H9 (cell line): ENCODE data around the gene SCN1A. TPM values are rescaled to one million over a fixed set of nuclear protein-coding genes. Genes with fewer than 3 reads are reported as not detected.

Source experiments
- DNase-seq: peaks from one replicate; pipeline ENCODE4 v3.0.0-alpha.2; 2017
- H2AFZ ChIP-seq: one replicate; pipeline ENCODE4 v1.6.1; 2013; ENCODE audit warnings: mild to moderate bottlenecking, low read length, control low read depth, moderate library complexity
- H2AK5ac ChIP-seq: 2 replicates; pipeline ENCODE4 v1.6.1; 2013; ENCODE audit warnings: low read length, control low read depth, mixed read lengths; ENCODE audit not compliant: insufficient read length
- H2BK120ac ChIP-seq: one replicate; pipeline ENCODE4 v1.6.1; 2013; ENCODE audit warnings: low read depth, mild to moderate bottlenecking, low read length, control low read depth, inconsistent platforms; ENCODE audit not compliant: poor library complexity, severe bottlenecking
- H2BK12ac ChIP-seq: 2 replicates; pipeline ENCODE4 v1.6.1; 2013; ENCODE audit warnings: low read length, control low read depth, mixed read lengths, low read depth; ENCODE audit not compliant: insufficient read length
- H2BK15ac ChIP-seq: 2 replicates; pipeline ENCODE4 v1.6.1; 2013; ENCODE audit warnings: low read depth, low read length, control low read depth
- H2BK20ac ChIP-seq: one replicate; pipeline ENCODE4 v1.6.1; 2013; ENCODE audit warnings: low read depth, mild to moderate bottlenecking, low read length, control low read depth, inconsistent platforms; ENCODE audit not compliant: poor library complexity, severe bottlenecking
- H2BK5ac ChIP-seq: 2 replicates; pipeline ENCODE4 v1.6.1; 2013; ENCODE audit warnings: low read length, control low read depth, mixed read lengths; ENCODE audit not compliant: insufficient read length
- H3K14ac ChIP-seq: 2 replicates; pipeline ENCODE4 v1.6.1; 2013; ENCODE audit warnings: low read length, control low read depth; ENCODE audit not compliant: insufficient read depth
- H3K18ac ChIP-seq: 2 replicates; pipeline ENCODE4 v1.6.1; 2013; ENCODE audit warnings: low read depth, mild to moderate bottlenecking, mixed read lengths, low read length, control low read depth; ENCODE audit not compliant: insufficient read length
- H3K23ac ChIP-seq: 2 replicates; pipeline ENCODE4 v1.6.1; 2013; ENCODE audit warnings: low read length, control low read depth, mixed read lengths, low read depth; ENCODE audit not compliant: insufficient read length
- H3K23me2 ChIP-seq: 2 replicates; pipeline ENCODE4 v1.6.1; 2013; ENCODE audit warnings: low read depth, mild to moderate bottlenecking, mixed read lengths, low read length, control low read depth; ENCODE audit not compliant: insufficient read length, poor library complexity, severe bottlenecking
- H3K27ac ChIP-seq: 2 replicates; pipeline ENCODE4 v1.5.1; 2013; ENCODE audit warnings: low read length, control low read depth, mixed read lengths, low read depth; ENCODE audit not compliant: insufficient read length
- H3K27me3 ChIP-seq: 2 replicates; pipeline ENCODE4 v1.6.1; 2013; ENCODE audit warnings: low read length, control low read depth, inconsistent platforms; ENCODE audit not compliant: insufficient read depth
- H3K4ac ChIP-seq: 2 replicates; pipeline ENCODE4 v1.6.1; 2013; ENCODE audit warnings: low read depth, mild to moderate bottlenecking, control low read depth, inconsistent platforms, low read length, moderate library complexity
- H3K4me1 ChIP-seq: 2 replicates; pipeline ENCODE4 v1.6.1; 2013; ENCODE audit warnings: low read length, control low read depth, inconsistent platforms; ENCODE audit not compliant: insufficient read depth
- H3K4me2 ChIP-seq: 2 replicates; pipeline ENCODE4 v1.6.1; 2013; ENCODE audit warnings: low read length, control low read depth, mixed read lengths; ENCODE audit not compliant: insufficient read length, insufficient read depth
- H3K56ac ChIP-seq: 2 replicates; pipeline ENCODE4 v1.6.1; 2013; ENCODE audit warnings: low read depth, mild to moderate bottlenecking, mixed read lengths, low read length, control low read depth; ENCODE audit not compliant: insufficient read length
- H3K79me1 ChIP-seq: 2 replicates; pipeline ENCODE4 v1.6.1; 2013; ENCODE audit warnings: low read depth, mild to moderate bottlenecking, moderate library complexity, low read length, control low read depth, inconsistent platforms; ENCODE audit not compliant: insufficient read depth, poor library complexity, severe bottlenecking
- H3K79me2 ChIP-seq: 2 replicates; pipeline ENCODE4 v1.6.1; 2013; ENCODE audit warnings: low read length, control low read depth, inconsistent platforms; ENCODE audit not compliant: insufficient read depth
- H3K9ac ChIP-seq: 2 replicates; pipeline ENCODE4 v1.6.1; 2013; ENCODE audit warnings: low read length, control low read depth, mixed read lengths; ENCODE audit not compliant: insufficient read length; ENCODE audit errors: extremely low read depth
- H3K9me3 ChIP-seq: one replicate; pipeline ENCODE4 v1.6.1; 2013; ENCODE audit warnings: low read depth, low read length, inconsistent platforms; ENCODE audit not compliant: control insufficient read depth
- H3T11ph ChIP-seq: one replicate; pipeline ENCODE4 v1.6.1; 2013; ENCODE audit warnings: mild to moderate bottlenecking, low read length, control low read depth, inconsistent platforms
- H4K20me1 ChIP-seq: one replicate; pipeline ENCODE4 v1.6.1; 2013; ENCODE audit not compliant: control insufficient read depth, insufficient read length, insufficient read depth
- H4K5ac ChIP-seq: 2 replicates; pipeline ENCODE4 v1.6.1; 2013; ENCODE audit warnings: low read depth, mild to moderate bottlenecking, mixed read lengths, low read length, control low read depth; ENCODE audit not compliant: insufficient read length
- H4K8ac ChIP-seq: replicated peaks from 2 replicates; pipeline ENCODE4 v1.6.1; 2013; ENCODE audit warnings: low read length, control low read depth, mixed read lengths, low read depth; ENCODE audit not compliant: insufficient read length
- H4K91ac ChIP-seq: 2 replicates; pipeline ENCODE4 v1.6.1; 2013; ENCODE audit warnings: low read depth, mild to moderate bottlenecking, moderate library complexity, mixed read lengths, low read length, control low read depth; ENCODE audit not compliant: insufficient read length
- H3K27ac Mint-ChIP-seq, 3 experiments: 2 replicates in 2 of 3; 3 replicates in 1 of 3; pipeline ENCODE4 v1.8.0; 2020 to 2021; ENCODE audit warnings: mixed read lengths in 3 of 3, mild to moderate bottlenecking in 1 of 3, moderate library complexity in 1 of 3
- H3K27me3 Mint-ChIP-seq: 2 replicates; pipeline ENCODE4 v1.8.0; 2021; ENCODE audit warnings: low read depth, mild to moderate bottlenecking, moderate library complexity, mixed read lengths
- H3K36me3 Mint-ChIP-seq, 3 experiments: 2 replicates in 2 of 3; 3 replicates in 1 of 3; pipeline ENCODE4 v1.8.0; 2020 to 2021; ENCODE audit warnings: low read depth in 3 of 3, mixed read lengths in 3 of 3; ENCODE audit not compliant: insufficient read depth in 1 of 3
- H3K4me1 Mint-ChIP-seq, 2 experiments: 2 replicates each; pipeline ENCODE4 v1.8.0; 2020; ENCODE audit warnings: mixed read lengths in 2 of 2
- H3K4me3 Mint-ChIP-seq, 2 experiments: 2 replicates in 1 of 2; 3 replicates in 1 of 2; pipeline ENCODE4 v1.8.0; 2020 to 2021; ENCODE audit warnings: mild to moderate bottlenecking in 2 of 2, mixed read lengths in 2 of 2, moderate library complexity in 1 of 2
- H3K9me3 Mint-ChIP-seq, 2 experiments: 2 replicates in 1 of 2; 3 replicates in 1 of 2; pipeline ENCODE4 v1.8.0; 2020; ENCODE audit warnings: mild to moderate bottlenecking in 2 of 2, mixed read lengths in 2 of 2, moderate library complexity in 1 of 2
- CTCF ChIP-seq: fragments of 200-600 bp; sonication (generic); conservative IDR thresholded peaks from 3 replicates; pipeline ENCODE4 v1.8.0; 2021; ENCODE audit warnings: antibody characterized with exemption, mild to moderate bottlenecking
- WGBS: extraction: QIAGEN DNeasy Blood & Tissue Kit; methylation state at CpG from one replicate; pipeline ENCODE4 v1.1.7; 2013; ENCODE audit warnings: missing lambda C conversion rate, low lambda C conversion rate, mixed read lengths; ENCODE audit not compliant: insufficient read length; ENCODE audit errors: extremely low coverage; 5-methylcytosine and 5-hydroxymethylcytosine counted together
- total RNA-seq: library from RNA; stranded (reverse); gene quantifications from 2 replicates; pipeline ENCODE4 v1.2.1, GENCODE V29; 2021

SCN1A gene
- total RNA-seq, 1 experiment from 2014 or later = 0.13 TPM

- DNase-seq = no peak
- no peak for TF ChIP-seq CTCF
- Histone ChIP-seq H2BK5ac (no peak overlapping the region), H2BK12ac (no peak overlapping the region), H2BK15ac (no peak overlapping the region), H3K79me2 (no peaks in the 10 kb centered on the region), H3K27ac (no peak overlapping the region), H3T11ph (no peak overlapping the region), H3K56ac (no peak overlapping the region), H3K79me1 (no peaks in the 10 kb centered on the region), H2AFZ (no peak overlapping the region), H3K4me1 (no peaks in the 10 kb centered on the region), H4K5ac (no peak overlapping the region), H3K14ac (no peak overlapping the region), H2AK5ac (no peak overlapping the region), H2BK120ac (no peak overlapping the region), H3K23me2 (no peaks in the 10 kb centered on the region), H4K20me1 (no peaks in the 10 kb centered on the region), H3K18ac (no peak overlapping the region), H3K4ac (no peak overlapping the region), H4K8ac (no peak overlapping the region), H3K4me2 (no peak overlapping the region), H2BK20ac (no peak overlapping the region), H3K9me3 (no peaks in the 10 kb centered on the region), H3K23ac (no peak overlapping the region), H3K27me3 (no peaks in the 10 kb centered on the region), H4K91ac (no peak overlapping the region), H3K9ac (no peak overlapping the region)
- no CpG with 5 or more reads among the region's 3 CpGs for WGBS
- Mint-ChIP-seq H3K27ac (0 out of 7 replicates have a peak overlapping the region, but pooled peaks of 1 of the 3 experiments have one; percentile 21), H3K9me3 (no peaks in the 10 kb centered on the region), H3K27me3 (no peaks in the 10 kb centered on the region), H3K4me1 (peaks cover 5 to 10% of the 10 kb centered on the region in 2 experiments), H3K4me3 (no peak overlapping the region), H3K36me3 (no peaks in the 10 kb centered on the region)
Measured at GRCh38 chr2:166171216-166171615, 43.4 kb upstream of the SCN1A start.
